Endodermal cell (in vitro differentiated cells): ENCODE results near the gene NAALADL2. TPM values are rescaled to one million over a fixed set of nuclear protein-coding genes. Genes with fewer than 3 reads are reported as not detected.

ENCODE experiments used
- DNase-seq: peaks from one replicate; pipeline ENCODE4 v3.0.0-alpha.2; 2017
- H3K27ac ChIP-seq: 2 replicates; pipeline ENCODE4 v1.5.1; 2013; ENCODE audit warnings: mild to moderate bottlenecking, low read depth, low read length, moderate library complexity
- H3K27me3 ChIP-seq: 2 replicates; pipeline ENCODE4 v1.6.1; 2013; ENCODE audit warnings: mild to moderate bottlenecking, low read length, moderate library complexity; ENCODE audit not compliant: insufficient read depth, control insufficient read depth, poor library complexity, severe bottlenecking
- H3K36me3 ChIP-seq: 2 replicates; pipeline ENCODE4 v1.7.0; 2013; ENCODE audit warnings: mild to moderate bottlenecking, low read length, moderate library complexity; ENCODE audit not compliant: control insufficient read depth, insufficient read depth
- H3K4me1 ChIP-seq: one replicate; pipeline ENCODE4 v1.7.0; 2013; ENCODE audit warnings: low read length; ENCODE audit not compliant: control insufficient read depth, insufficient read depth
- H3K4me3 ChIP-seq: 2 replicates; pipeline ENCODE4 v1.5.1; 2013; ENCODE audit warnings: mild to moderate bottlenecking, low read length, moderate library complexity
- H3K9ac ChIP-seq: 2 replicates; pipeline ENCODE4 v1.6.1; 2013; ENCODE audit warnings: mild to moderate bottlenecking, low read length, moderate library complexity; ENCODE audit not compliant: poor library complexity, severe bottlenecking; ENCODE audit errors: extremely low read depth
- H3K9me3 ChIP-seq: 2 replicates; pipeline ENCODE4 v1.6.1; 2013; ENCODE audit warnings: mild to moderate bottlenecking, low read length, moderate library complexity; ENCODE audit not compliant: control insufficient read depth
- H3K27ac Mint-ChIP-seq: 2 replicates; pipeline ENCODE4 v1.8.0; 2020; ENCODE audit warnings: mixed read lengths
- H3K27me3 Mint-ChIP-seq: 2 replicates; pipeline ENCODE4 v1.8.0; 2021; ENCODE audit warnings: mild to moderate bottlenecking, mixed read lengths; ENCODE audit not compliant: insufficient read depth
- H3K36me3 Mint-ChIP-seq: 2 replicates; pipeline ENCODE4 v1.8.0; 2020; ENCODE audit warnings: low read depth, mixed read lengths
- H3K4me1 Mint-ChIP-seq: 2 replicates; pipeline ENCODE4 v1.8.0; 2020; ENCODE audit warnings: mixed read lengths
- H3K4me3 Mint-ChIP-seq: 2 replicates; pipeline ENCODE4 v1.8.0; 2020; ENCODE audit warnings: mild to moderate bottlenecking, moderate library complexity, mixed read lengths
- H3K9me3 Mint-ChIP-seq: 2 replicates; pipeline ENCODE4 v1.8.0; 2020; ENCODE audit warnings: mild to moderate bottlenecking, mixed read lengths
- WGBS, 2 experiments: methylation state at CpG; one replicate each; pipeline versions ENCODE4 v1.1.5 to v1.1.7; 2013; ENCODE audit warnings: missing lambda C conversion rate in 2 of 2, mixed read lengths in 1 of 2; ENCODE audit not compliant: insufficient coverage in 1 of 2, insufficient read length in 1 of 2; 5-methylcytosine and 5-hydroxymethylcytosine counted together
- total RNA-seq, 2 donors: library from RNA; stranded (reverse); fragmentation: NEBNext Ultra II Directional in 1 of 2; extraction: Animal tissue kit (Norgen Biotek cat#: 25700) in 1 of 2; gene quantifications; 2 replicates in 1 of 2; 3 replicates in 1 of 2; pipeline ENCODE4 v1.2.1, GENCODE V29; 2021
- TF ChIP-seq, protein P1 (sequence below): fragments of 200-600 bp; sonication (generic); conservative IDR thresholded peaks from 2 replicates; pipeline ENCODE4 v1.5.0; 2021; ENCODE audit warnings: antibody characterized with exemption, mild to moderate bottlenecking

Gene NAALADL2
- total RNA-seq, 2 donors from 2014 or later, result 1.6 to 1.8 TPM

DNA sequence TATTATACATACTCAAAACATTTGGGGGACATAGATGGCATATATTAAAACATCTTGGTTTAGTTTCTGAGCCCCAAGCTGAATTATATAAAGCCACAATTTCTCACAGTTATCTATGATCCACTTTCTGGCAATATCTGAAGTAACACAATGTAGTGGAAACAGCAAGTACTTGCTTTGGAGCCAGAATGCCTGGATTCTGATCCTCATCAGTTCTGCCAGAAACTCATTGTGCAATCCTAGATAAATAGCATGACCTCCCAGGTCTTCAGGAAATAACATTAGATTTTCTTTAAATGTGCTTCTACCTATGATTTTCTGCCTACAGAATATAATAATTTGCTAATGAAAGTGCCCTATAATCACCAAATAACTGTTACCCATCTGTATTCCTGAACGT, 544.9 kb downstream of the NAALADL2 start:
- H3K27me3 Mint-ChIP-seq, result no peaks in the 10 kb centered on the region
- Histone ChIP-seq H3K4me1 (no peaks in the 10 kb centered on the region), H3K9ac (no peak overlapping the region), H3K9me3 (no peaks in the 10 kb centered on the region), H3K27ac (no peak overlapping the region), H3K4me3 (no peak overlapping the region), H3K27me3 (no peaks in the 10 kb centered on the region), H3K36me3 (no peaks in the 10 kb centered on the region)
- DNase-seq, result no peak
- TF ChIP-seq, protein P1, sequence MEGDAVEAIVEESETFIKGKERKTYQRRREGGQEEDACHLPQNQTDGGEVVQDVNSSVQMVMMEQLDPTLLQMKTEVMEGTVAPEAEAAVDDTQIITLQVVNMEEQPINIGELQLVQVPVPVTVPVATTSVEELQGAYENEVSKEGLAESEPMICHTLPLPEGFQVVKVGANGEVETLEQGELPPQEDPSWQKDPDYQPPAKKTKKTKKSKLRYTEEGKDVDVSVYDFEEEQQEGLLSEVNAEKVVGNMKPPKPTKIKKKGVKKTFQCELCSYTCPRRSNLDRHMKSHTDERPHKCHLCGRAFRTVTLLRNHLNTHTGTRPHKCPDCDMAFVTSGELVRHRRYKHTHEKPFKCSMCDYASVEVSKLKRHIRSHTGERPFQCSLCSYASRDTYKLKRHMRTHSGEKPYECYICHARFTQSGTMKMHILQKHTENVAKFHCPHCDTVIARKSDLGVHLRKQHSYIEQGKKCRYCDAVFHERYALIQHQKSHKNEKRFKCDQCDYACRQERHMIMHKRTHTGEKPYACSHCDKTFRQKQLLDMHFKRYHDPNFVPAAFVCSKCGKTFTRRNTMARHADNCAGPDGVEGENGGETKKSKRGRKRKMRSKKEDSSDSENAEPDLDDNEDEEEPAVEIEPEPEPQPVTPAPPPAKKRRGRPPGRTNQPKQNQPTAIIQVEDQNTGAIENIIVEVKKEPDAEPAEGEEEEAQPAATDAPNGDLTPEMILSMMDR, result no peak
- WGBS, 2 experiments, result 100% methylated on average over 1 of the region's 1 CpG; no CpG with 5 or more reads in 1 of the 2 experiments
- H3K9me3 Mint-ChIP-seq, result no peaks in the 10 kb centered on the region
- no peak overlapping the region for H3K27ac Mint-ChIP-seq
- no peak overlapping the region for H3K4me3 Mint-ChIP-seq
- no peaks in the 10 kb centered on the region for H3K4me1 Mint-ChIP-seq
- H3K36me3 Mint-ChIP-seq, result no peaks in the 10 kb centered on the region

DNA sequence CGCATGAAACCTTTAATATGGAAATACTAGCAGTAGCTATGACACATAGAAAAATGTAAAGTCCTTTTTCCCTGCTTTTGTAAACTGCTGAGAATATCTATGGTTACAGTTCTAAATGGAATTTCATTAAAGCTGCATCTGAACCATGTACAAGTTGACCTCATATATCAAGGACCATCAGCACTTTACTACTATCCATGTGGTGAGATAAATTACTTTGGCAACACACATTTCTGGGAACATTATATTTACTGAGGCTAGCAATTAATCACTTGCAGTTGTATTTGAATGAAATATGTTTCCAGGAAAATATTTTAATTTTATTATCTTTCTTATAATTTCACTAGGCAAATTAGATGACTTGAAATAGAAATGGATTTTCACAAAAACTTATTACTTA, 545.5 kb downstream of the NAALADL2 start:
- H3K9me3 ChIP-seq, result no peaks in the 10 kb centered on the region
- no peak overlapping the region for H3K27ac ChIP-seq
- DNase-seq, result no peak
- 100% methylated on average over 1 of the region's 1 CpG; no CpG with 5 or more reads in 1 of the 2 experiments for WGBS, 2 experiments
- no peak overlapping the region for H3K4me3 Mint-ChIP-seq
- no peaks in the 10 kb centered on the region for H3K36me3 Mint-ChIP-seq
- no peak overlapping the region for H3K27ac Mint-ChIP-seq
- H3K27me3 ChIP-seq, result no peaks in the 10 kb centered on the region
- no peak overlapping the region for H3K4me3 ChIP-seq
- H3K4me1 ChIP-seq, result no peaks in the 10 kb centered on the region
- H3K9ac ChIP-seq, result no peak overlapping the region
- H3K27me3 Mint-ChIP-seq, result no peaks in the 10 kb centered on the region
- H3K9me3 Mint-ChIP-seq, result no peaks in the 10 kb centered on the region
- no peaks in the 10 kb centered on the region for H3K4me1 Mint-ChIP-seq
- no peaks in the 10 kb centered on the region for H3K36me3 ChIP-seq
- TF ChIP-seq, protein P1, result no peak

DNA sequence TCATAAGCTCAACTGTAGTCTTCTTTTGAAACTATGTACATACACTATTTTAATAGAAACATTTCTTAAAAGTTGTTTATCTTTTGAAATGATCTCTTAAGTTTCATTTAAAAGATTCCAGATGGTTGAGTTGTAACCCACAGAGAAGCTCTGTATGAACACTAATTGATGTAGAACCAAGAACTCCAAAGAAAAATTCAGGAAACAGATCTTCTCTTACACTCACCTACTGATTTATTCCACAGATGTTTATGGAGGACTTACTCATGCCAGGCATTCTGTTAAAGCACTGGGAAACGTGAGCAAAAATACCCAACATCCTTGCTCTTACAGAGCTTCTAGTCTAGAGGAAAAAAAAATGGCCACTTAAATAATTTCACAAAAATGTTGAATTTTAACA, 551.1 kb downstream of the NAALADL2 start:
- no peaks in the 10 kb centered on the region for H3K36me3 Mint-ChIP-seq
- Histone ChIP-seq H3K4me1 (no peaks in the 10 kb centered on the region), H3K27me3 (no peaks in the 10 kb centered on the region), H3K36me3 (no peaks in the 10 kb centered on the region), H3K9ac (no peak overlapping the region), H3K9me3 (no peaks in the 10 kb centered on the region), H3K4me3 (no peak overlapping the region), H3K27ac (no peak overlapping the region)
- DNase-seq, result no peak
- H3K4me1 Mint-ChIP-seq, result peaks cover 2% of the 10 kb centered on the region
- H3K27ac Mint-ChIP-seq, result no peak overlapping the region
- 75% methylated on average over 1 of the region's 1 CpG; no CpG with 5 or more reads in 1 of the 2 experiments for WGBS, 2 experiments
- no peaks in the 10 kb centered on the region for H3K27me3 Mint-ChIP-seq
- no peak overlapping the region for H3K4me3 Mint-ChIP-seq
- no peaks in the 10 kb centered on the region for H3K9me3 Mint-ChIP-seq
- TF ChIP-seq, protein P1, result no peak
